H1 (cell line): Measurements from ENCODE around the gene RNASE2.
"Not testable (repeated sequence)": the region's sequence is repeated elsewhere in the genome, so short reads cannot be mapped to it uniquely, and the experiment has no call there.

Source experiments
- BRCA1 ChIP-seq: IDR thresholded peaks from 2 replicates; pipeline ENCODE4 v1.6.1; 2012; ENCODE audit warnings: low read depth, low read length, improper control_type of control experiment
- CBX5 ChIP-seq: fragments of 300-800, 300-1000 bp; sonication (generic); IDR thresholded peaks from 2 replicates; pipeline ENCODE4 v1.7.1; 2016; ENCODE audit warnings: antibody characterized with exemption, low read length, low read depth
- CTCF ChIP-seq, 3 experiments: IDR thresholded peaks; 1 replicate in 2 of 3; 2 replicates in 1 of 3; pipeline versions ENCODE4 v1.5.1 to v1.6.1; 2011; ENCODE audit warnings: low read length in 3 of 3, mild to moderate bottlenecking in 3 of 3, inconsistent platforms in 2 of 3, low read depth in 1 of 3, moderate library complexity in 1 of 3; ENCODE audit not compliant: insufficient read depth in 1 of 3; ENCODE audit errors: control extremely low read depth in 1 of 3
- GTF2F1 ChIP-seq: IDR thresholded peaks from 2 replicates; pipeline ENCODE4 v1.6.1; 2012; ENCODE audit warnings: low read depth, low read length, improper control_type of control experiment, borderline replicate concordance
- POLR2A ChIP-seq, 2 experiments: IDR thresholded peaks; 1 replicate in 1 of 2; 2 replicates in 1 of 2; pipeline ENCODE4 v1.6.1; 2011; ENCODE audit warnings: low read depth in 2 of 2, low read length in 2 of 2, mild to moderate bottlenecking in 2 of 2; ENCODE audit errors: control extremely low read depth in 1 of 2
- RBBP5 ChIP-seq: IDR thresholded peaks from 2 replicates; pipeline ENCODE4 v1.7.1; 2012; ENCODE audit warnings: low read depth, mild to moderate bottlenecking, inconsistent platforms, low read length, moderate library complexity, borderline replicate concordance
- TAF1 ChIP-seq: IDR thresholded peaks from 2 replicates; pipeline ENCODE4 v1.6.1; 2011; ENCODE audit warnings: mild to moderate bottlenecking, low read depth, low read length
- ZNF274 ChIP-seq: IDR thresholded peaks from 2 replicates; pipeline ENCODE4 v1.7.0; 2012; ENCODE audit warnings: low read length, borderline replicate concordance; ENCODE audit errors: extremely low read depth
- TF ChIP-seq, protein P1 (sequence below): IDR thresholded peaks from 2 replicates; pipeline ENCODE4 v1.6.1; 2011; ENCODE audit warnings: low read length, improper control_type of control experiment

GRCh38 chr14:20946707-20947106 lies 8.6 kb upstream of the RNASE2 start:
- TF ChIP-seq POLR2A (IDR thresholded peaks at IDR 0.05; ENCODE audit: control extremely low read depth in 1 of 2, low read depth in 2 of 2, low read length in 2 of 2); CTCF (IDR thresholded peaks at IDR 0.05; ENCODE audit: control extremely low read depth in 1 of 3, insufficient read depth in 1 of 3, low read depth in 1 of 3, low read length in 3 of 3); BRCA1; TAF1; ZNF274; RBBP5; GTF2F1; CBX5: not testable (repeated sequence)
- TF ChIP-seq, protein P1, sequence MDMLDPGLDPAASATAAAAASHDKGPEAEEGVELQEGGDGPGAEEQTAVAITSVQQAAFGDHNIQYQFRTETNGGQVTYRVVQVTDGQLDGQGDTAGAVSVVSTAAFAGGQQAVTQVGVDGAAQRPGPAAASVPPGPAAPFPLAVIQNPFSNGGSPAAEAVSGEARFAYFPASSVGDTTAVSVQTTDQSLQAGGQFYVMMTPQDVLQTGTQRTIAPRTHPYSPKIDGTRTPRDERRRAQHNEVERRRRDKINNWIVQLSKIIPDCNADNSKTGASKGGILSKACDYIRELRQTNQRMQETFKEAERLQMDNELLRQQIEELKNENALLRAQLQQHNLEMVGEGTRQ, result not testable (repeated sequence)
